C1 segment of cervical spinal cord (tissue), 14 donors: ENCODE measurements around the gene NRG2.
A peak's percentile ranks its signal among the peaks of the same experiment; 100 is the strongest.

Source experiments
- DNase-seq, 14 donors: peaks; one replicate each; lab custom pipeline; 2025; lab: John Stamatoyannopoulos, UW

Gene NRG2

GRCh38 chr5:139971202-139971725 lies 71.8 kb downstream of the NRG2 start:
- DNase-seq = peak in 1 of 14 donors; percentile 73

GRCh38 chr5:139969318-139969717 lies 73.8 kb downstream of the NRG2 start:
- DNase-seq = no peak

GRCh38 chr5:139968547-139969261 lies 74.4 kb downstream of the NRG2 start:
- peak; percentile 45 to 89 (median 73) for DNase-seq

- no peak for DNase-seq
These were observed 75.7 kb downstream of the NRG2 start for GRCh38 chr5:139967353-139967752.

- DNase-seq = no peak
These were observed 76.2 kb downstream of the NRG2 start for GRCh38 chr5:139966856-139967255.

- DNase-seq = no peak
These were observed 78.0 kb downstream of the NRG2 start for GRCh38 chr5:139964994-139965565.

- DNase-seq = no peak
These were observed 78.7 kb downstream of the NRG2 start for GRCh38 chr5:139964266-139964993.

GRCh38 chr5:139962445-139962844 lies 80.7 kb downstream of the NRG2 start:
- no peak for DNase-seq

- no peak for DNase-seq
These were observed 81.5 kb downstream of the NRG2 start for GRCh38 chr5:139961435-139962157.

GRCh38 chr5:139960723-139961383 lies 82.2 kb downstream of the NRG2 start:
- peak in 1 of 14 donors; percentile 20 for DNase-seq

- DNase-seq = no peak
These were observed 84.5 kb downstream of the NRG2 start for GRCh38 chr5:139958432-139959148.

GRCh38 chr5:139956342-139956741 lies 86.8 kb downstream of the NRG2 start:
- DNase-seq = no peak

- DNase-seq = no peak
These were observed 87.4 kb downstream of the NRG2 start for GRCh38 chr5:139955616-139956273.

GRCh38 chr5:139955053-139955605 lies 88.0 kb downstream of the NRG2 start:
- no peak for DNase-seq

GRCh38 chr5:139954462-139954861 lies 88.6 kb downstream of the NRG2 start:
- DNase-seq = no peak

- DNase-seq = no peak
These were observed 89.1 kb downstream of the NRG2 start for GRCh38 chr5:139954022-139954421.

GRCh38 chr5:139952574-139952973 lies 90.5 kb downstream of the NRG2 start:
- DNase-seq = no peak

GRCh38 chr5:139951983-139952382 lies 91.1 kb downstream of the NRG2 start:
- no peak for DNase-seq

- peak in 5 of 14 donors; percentile 17 to 41 (median 32) for DNase-seq
These were observed 91.7 kb downstream of the NRG2 start for GRCh38 chr5:139951296-139951924.
